ENCODE results near the gene KLF3.

DNA sequence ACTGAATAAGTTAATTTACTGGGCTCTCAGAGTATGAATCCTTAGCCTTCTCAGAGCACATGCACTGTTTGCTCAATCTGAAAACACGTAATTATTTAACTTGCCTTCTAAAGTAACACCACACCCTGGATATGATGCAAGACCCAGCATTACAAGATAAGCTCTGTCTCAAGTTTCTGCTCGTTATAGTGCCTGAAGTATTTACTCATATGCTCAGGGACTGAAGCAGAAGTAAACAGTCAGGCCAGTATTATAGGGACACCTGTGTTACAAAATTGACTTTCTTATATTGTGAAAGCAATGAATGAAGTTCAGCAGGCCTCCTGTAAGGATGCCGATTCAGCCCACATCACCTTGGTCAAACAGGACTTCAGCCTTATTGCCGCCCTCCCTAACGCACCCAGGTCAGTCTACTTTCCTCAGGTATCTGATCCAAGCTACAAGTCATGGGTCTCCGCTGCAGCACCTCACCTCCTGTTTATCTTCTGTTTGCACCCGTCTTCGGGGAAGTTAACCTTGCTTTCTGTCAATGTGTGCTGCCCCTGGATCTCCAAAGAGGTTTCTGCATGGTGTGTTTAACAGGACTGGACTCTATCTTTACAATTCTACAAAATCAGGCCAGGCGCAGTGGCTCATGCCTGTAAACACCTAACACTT lies 42.8 kb upstream of the KLF3 start:
- TF ChIP-seq, protein P1, sequence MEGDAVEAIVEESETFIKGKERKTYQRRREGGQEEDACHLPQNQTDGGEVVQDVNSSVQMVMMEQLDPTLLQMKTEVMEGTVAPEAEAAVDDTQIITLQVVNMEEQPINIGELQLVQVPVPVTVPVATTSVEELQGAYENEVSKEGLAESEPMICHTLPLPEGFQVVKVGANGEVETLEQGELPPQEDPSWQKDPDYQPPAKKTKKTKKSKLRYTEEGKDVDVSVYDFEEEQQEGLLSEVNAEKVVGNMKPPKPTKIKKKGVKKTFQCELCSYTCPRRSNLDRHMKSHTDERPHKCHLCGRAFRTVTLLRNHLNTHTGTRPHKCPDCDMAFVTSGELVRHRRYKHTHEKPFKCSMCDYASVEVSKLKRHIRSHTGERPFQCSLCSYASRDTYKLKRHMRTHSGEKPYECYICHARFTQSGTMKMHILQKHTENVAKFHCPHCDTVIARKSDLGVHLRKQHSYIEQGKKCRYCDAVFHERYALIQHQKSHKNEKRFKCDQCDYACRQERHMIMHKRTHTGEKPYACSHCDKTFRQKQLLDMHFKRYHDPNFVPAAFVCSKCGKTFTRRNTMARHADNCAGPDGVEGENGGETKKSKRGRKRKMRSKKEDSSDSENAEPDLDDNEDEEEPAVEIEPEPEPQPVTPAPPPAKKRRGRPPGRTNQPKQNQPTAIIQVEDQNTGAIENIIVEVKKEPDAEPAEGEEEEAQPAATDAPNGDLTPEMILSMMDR (IDR thresholded peaks at IDR 0.05), result no peak
- TF ChIP-seq EP300 (IDR thresholded peaks at IDR 0.05), result no peak

All from stomach (tissue), 4 donors.